ENCODE results near the gene PBOV1. TPM values are rescaled to one million over a fixed set of nuclear protein-coding genes. Genes with fewer than 3 reads are reported as not detected.

Gene PBOV1
- polyA plus RNA-seq, 1 experiment: not detected

- DNase-seq (ENCODE audit: low read depth): no peak
- Histone ChIP-seq H3K27me3 (ENCODE audit: control insufficient read depth, insufficient read depth, low read length) (no peaks in the 10 kb centered on the region), H3K4me3 (ENCODE audit: low read depth, low read length) (no peak overlapping the region), H3K36me3 (ENCODE audit: control insufficient read depth, insufficient read depth, low read length) (no peaks in the 10 kb centered on the region)
- ChIA-PET CTCF (interaction anchor here (0.9 to 1.3 kb wide), 4 partner anchors 9 to 43 kb away, joined by 3 to 5 read pairs (median 4); no protein-coding TSS in a partner anchor), POLR2A (interaction anchor here (0.5 kb wide), 1 partner anchor 19 kb away, joined by 4 read pairs; no protein-coding TSS in a partner anchor)
- TF ChIP-seq CTCF (IDR thresholded peaks at IDR 0.05; ENCODE audit: insufficient read depth, low read depth, low read length): no peak
These were observed 27.5 kb upstream of the PBOV1 start for GRCh38 chr6:138245751-138246150.

GRCh38 chr6:138242987-138243592 is 24.8 kb upstream of the PBOV1 start:
- no peak for DNase-seq (ENCODE audit: low read depth)
- POLR2A ChIA-PET: no interaction called here

GRCh38 chr6:138241934-138242333 is 23.6 kb upstream of the PBOV1 start:
- H3K36me3 ChIP-seq (ENCODE audit: control insufficient read depth, insufficient read depth, low read length): no peaks in the 10 kb centered on the region
- ChIA-PET POLR2A (no interaction called here), CTCF (interaction anchor here (1.1 kb wide), 1 partner anchor 18 kb away, joined by 3 read pairs; no protein-coding TSS in a partner anchor)
- H3K27me3 ChIP-seq (ENCODE audit: control insufficient read depth, insufficient read depth, low read length): no peaks in the 10 kb centered on the region
- no peak for TF ChIP-seq CTCF (IDR thresholded peaks at IDR 0.05; ENCODE audit: insufficient read depth, low read depth, low read length)
- DNase-seq (ENCODE audit: low read depth): no peak
- H3K4me3 ChIP-seq (ENCODE audit: low read depth, low read length): no peak overlapping the region

More at GRCh38 chr6:138242987-138243592, 24.8 kb upstream of the PBOV1 start:
- Histone ChIP-seq H3K4me3 (ENCODE audit: low read depth, low read length) (no peak overlapping the region), H3K27me3 (ENCODE audit: control insufficient read depth, insufficient read depth, low read length) (no peaks in the 10 kb centered on the region), H3K36me3 (ENCODE audit: control insufficient read depth, insufficient read depth, low read length) (no peaks in the 10 kb centered on the region)
- TF ChIP-seq CTCF (IDR thresholded peaks at IDR 0.05; ENCODE audit: insufficient read depth, low read depth, low read length): no peak
- CTCF ChIA-PET: interaction anchor here (0.6 to 0.7 kb wide), 2 partner anchors 11 to 58 kb away, joined by 3 read pairs; no protein-coding TSS in a partner anchor

GRCh38 chr6:138241381-138241780 is 23.1 kb upstream of the PBOV1 start:
- no peak for TF ChIP-seq CTCF (IDR thresholded peaks at IDR 0.05; ENCODE audit: insufficient read depth, low read depth, low read length)
- H3K4me3 ChIP-seq (ENCODE audit: low read depth, low read length): no peak overlapping the region
- ChIA-PET POLR2A (no interaction called here), CTCF (interaction anchor here (1.1 kb wide), 1 partner anchor 18 kb away, joined by 3 read pairs; no protein-coding TSS in a partner anchor)
- H3K36me3 ChIP-seq (ENCODE audit: control insufficient read depth, insufficient read depth, low read length): no peaks in the 10 kb centered on the region
- DNase-seq (ENCODE audit: low read depth): no peak
- no peaks in the 10 kb centered on the region for H3K27me3 ChIP-seq (ENCODE audit: control insufficient read depth, insufficient read depth, low read length)

- POLR2A ChIA-PET: no interaction called here
- TF ChIP-seq CTCF (IDR thresholded peaks at IDR 0.05; ENCODE audit: insufficient read depth, low read depth, low read length): no peak
- DNase-seq (ENCODE audit: low read depth): no peak
- CTCF ChIA-PET: interaction anchor here (0.9 to 1.3 kb wide), 2 partner anchors 17 to 348 kb away, joined by 3 to 4 read pairs; no protein-coding TSS in a partner anchor
- H3K4me3 ChIP-seq (ENCODE audit: low read depth, low read length): no peak overlapping the region
- no peaks in the 10 kb centered on the region for H3K36me3 ChIP-seq (ENCODE audit: control insufficient read depth, insufficient read depth, low read length)
- H3K27me3 ChIP-seq (ENCODE audit: control insufficient read depth, insufficient read depth, low read length): no peaks in the 10 kb centered on the region
These were observed 22.4 kb upstream of the PBOV1 start for GRCh38 chr6:138240476-138241245.

Data from BJ (cell line).